GM21528 (cell line): ENCODE results near the gene PDGFB.

Experiments used
- ATAC-seq: cut with Tn5 transposase; IDR thresholded peaks from one replicate; pipeline ENCODE4 v1.9.1; 2021; ENCODE audit warnings: mild to moderate bottlenecking, moderate library complexity; ENCODE audit not compliant: unreplicated experiment, low FRiP score

Gene PDGFB

GRCh38 chr22:39178206-39179111, 66.3 kb downstream of the PDGFB start:
- no peak for ATAC-seq

GRCh38 chr22:39177791-39178190, 67.0 kb downstream of the PDGFB start:
- ATAC-seq, result no peak

- no peak for ATAC-seq
These were observed 67.4 kb downstream of the PDGFB start for GRCh38 chr22:39177456-39177775.

- no peak for ATAC-seq
These were observed 67.9 kb downstream of the PDGFB start for GRCh38 chr22:39176714-39177455.

- ATAC-seq, result no peak
These were observed 68.6 kb downstream of the PDGFB start for GRCh38 chr22:39176143-39176713.

GRCh38 chr22:39175353-39176142, 69.2 kb downstream of the PDGFB start:
- ATAC-seq, result no peak

- no peak for ATAC-seq
These were observed 70.1 kb downstream of the PDGFB start for GRCh38 chr22:39174498-39175352.

GRCh38 chr22:39173787-39174497, 70.8 kb downstream of the PDGFB start:
- no peak for ATAC-seq
